Measurements from ENCODE around the gene SRSF3.
"Not testable (repeated sequence)": the region's sequence is repeated elsewhere in the genome, so short reads cannot be mapped to it uniquely, and the experiment has no call there.

SRSF3 gene

GRCh38 chr6:36586606-36587005 lies 7.6 kb upstream of the SRSF3 start:
- H3F3A ChIP-seq (ENCODE audit: insufficient read depth, low read length): no peaks in the 10 kb centered on the region
- H3K9me2 ChIP-seq (ENCODE audit: low read depth, low read length): no peaks in the 10 kb centered on the region
- no peaks in the 10 kb centered on the region for H3K36me3 ChIP-seq (ENCODE audit: insufficient read depth, low read length)
- no peaks in the 10 kb centered on the region for H4K20me1 ChIP-seq (ENCODE audit: insufficient read depth, low read length)
- H3K79me2 ChIP-seq (ENCODE audit: insufficient read depth, low read length): no peaks in the 10 kb centered on the region
- no peaks in the 10 kb centered on the region for H3K27me3 ChIP-seq (ENCODE audit: insufficient read depth, low read length)
- TF ChIP-seq EZH2 (IDR thresholded peaks at IDR 0.05; ENCODE audit: borderline replicate concordance, low read length): no peak
- no peak for TF ChIP-seq CTCF (IDR thresholded peaks at IDR 0.05; ENCODE audit: low read length)
- no peak overlapping the region for H3K4me3 ChIP-seq (ENCODE audit: low read depth, low read length, poor library complexity, severe bottlenecking)
- no peaks in the 10 kb centered on the region for H3K9me3 ChIP-seq (ENCODE audit: low read length)
- peaks cover 7% of the 10 kb centered on the region for H3K4me1 ChIP-seq (ENCODE audit: insufficient read depth, low read length, severe bottlenecking)
- no peak overlapping the region for H2AFZ ChIP-seq (ENCODE audit: low read length)
- no peak overlapping the region for H3K27ac ChIP-seq (ENCODE audit: low read depth, low read length, poor library complexity, severe bottlenecking)
- no peak overlapping the region for H3K4me2 ChIP-seq (ENCODE audit: low read length)
- no peak overlapping the region for H3K9ac ChIP-seq (ENCODE audit: low read length)

- H3K4me2 ChIP-seq (ENCODE audit: low read length); H3K27ac ChIP-seq (ENCODE audit: low read depth, low read length, poor library complexity, severe bottlenecking); H3K9me2 ChIP-seq (ENCODE audit: low read depth, low read length): not testable (repeated sequence)
These were observed 5.1 kb upstream of the SRSF3 start for GRCh38 chr6:36589025-36589400.

GRCh38 chr6:36590237-36590636 lies 3.9 kb upstream of the SRSF3 start:
- Histone ChIP-seq H3K27ac (ENCODE audit: low read depth, low read length, poor library complexity, severe bottlenecking) (no peak overlapping the region), H3K4me2 (ENCODE audit: low read length) (no peak overlapping the region), H3K27me3 (ENCODE audit: insufficient read depth, low read length) (no peaks in the 10 kb centered on the region), H2AFZ (ENCODE audit: low read length) (no peak overlapping the region), H3F3A (ENCODE audit: insufficient read depth, low read length) (0 out of 2 replicates have a peak, but pooled peaks cover 5% of the 10 kb centered on the region), H4K20me1 (ENCODE audit: insufficient read depth, low read length) (0 out of 2 replicates have a peak, but pooled peaks cover 3% of the 10 kb centered on the region), H3K4me1 (ENCODE audit: insufficient read depth, low read length, severe bottlenecking) (peaks cover 26% of the 10 kb centered on the region), H3K36me3 (ENCODE audit: insufficient read depth, low read length) (peaks cover 8% of the 10 kb centered on the region), H3K79me2 (ENCODE audit: insufficient read depth, low read length) (peaks cover 10% of the 10 kb centered on the region), H3K9me3 (ENCODE audit: low read length) (no peaks in the 10 kb centered on the region), H3K4me3 (ENCODE audit: low read depth, low read length, poor library complexity, severe bottlenecking) (no peak overlapping the region), H3K9ac (ENCODE audit: low read length) (no peak overlapping the region), H3K9me2 (ENCODE audit: low read depth, low read length) (no peaks in the 10 kb centered on the region)
- TF ChIP-seq CTCF (IDR thresholded peaks at IDR 0.05; ENCODE audit: low read length) (no peak), EZH2 (IDR thresholded peaks at IDR 0.05; ENCODE audit: borderline replicate concordance, low read length) (no peak)

More at GRCh38 chr6:36589025-36589400, 5.1 kb upstream of the SRSF3 start:
- H3K4me3 ChIP-seq (ENCODE audit: low read depth, low read length, poor library complexity, severe bottlenecking); H3K9me3 ChIP-seq (ENCODE audit: low read length); H2AFZ ChIP-seq (ENCODE audit: low read length); H4K20me1 ChIP-seq (ENCODE audit: insufficient read depth, low read length); H3K9ac ChIP-seq (ENCODE audit: low read length); H3K36me3 ChIP-seq (ENCODE audit: insufficient read depth, low read length); H3F3A ChIP-seq (ENCODE audit: insufficient read depth, low read length); H3K79me2 ChIP-seq (ENCODE audit: insufficient read depth, low read length); H3K27me3 ChIP-seq (ENCODE audit: insufficient read depth, low read length): not testable (repeated sequence)
- H3K4me1 ChIP-seq (ENCODE audit: insufficient read depth, low read length, severe bottlenecking): peaks cover 26% of the 10 kb centered on the region

- Histone ChIP-seq H3K27me3 (ENCODE audit: insufficient read depth, low read length) (no peaks in the 10 kb centered on the region), H3K4me1 (ENCODE audit: insufficient read depth, low read length, severe bottlenecking) (peaks cover 34% of the 10 kb centered on the region), H4K20me1 (ENCODE audit: insufficient read depth, low read length) (0 out of 2 replicates have a peak, but pooled peaks cover 4% of the 10 kb centered on the region), H3K9me3 (ENCODE audit: low read length) (no peaks in the 10 kb centered on the region), H3K27ac (ENCODE audit: low read depth, low read length, poor library complexity, severe bottlenecking) (peak overlapping the region; percentile 99), H3K36me3 (ENCODE audit: insufficient read depth, low read length) (peaks cover 27% of the 10 kb centered on the region), H3K9ac (ENCODE audit: low read length) (peak overlapping the region; percentile 27; the same call in 1 of the 2 replicates), H2AFZ (ENCODE audit: low read length) (no peak overlapping the region), H3K4me2 (ENCODE audit: low read length) (peak overlapping the region; percentile 46), H3K4me3 (ENCODE audit: low read depth, low read length, poor library complexity, severe bottlenecking) (peak overlapping the region; percentile 100), H3F3A (ENCODE audit: insufficient read depth, low read length) (0 out of 2 replicates have a peak, but pooled peaks cover 5% of the 10 kb centered on the region), H3K79me2 (ENCODE audit: insufficient read depth, low read length) (peaks cover 30% of the 10 kb centered on the region), H3K9me2 (ENCODE audit: low read depth, low read length) (no peaks in the 10 kb centered on the region)
- TF ChIP-seq CTCF (IDR thresholded peaks at IDR 0.05; ENCODE audit: low read length) (no peak), EZH2 (IDR thresholded peaks at IDR 0.05; ENCODE audit: borderline replicate concordance, low read length) (no peak)
These were observed 1.9 kb upstream of the SRSF3 start for GRCh38 chr6:36592221-36592655.
